Anterior cingulate cortex (tissue), 58 donors: ENCODE measurements around the gene TSPAN14.
A peak's percentile ranks its signal among the peaks of the same experiment; 100 is the strongest.

Source experiments
- DNase-seq, 58 donors: peaks; one replicate each; lab custom pipeline; 2025; lab: John Stamatoyannopoulos, UW

The TSPAN14 gene

DNA sequence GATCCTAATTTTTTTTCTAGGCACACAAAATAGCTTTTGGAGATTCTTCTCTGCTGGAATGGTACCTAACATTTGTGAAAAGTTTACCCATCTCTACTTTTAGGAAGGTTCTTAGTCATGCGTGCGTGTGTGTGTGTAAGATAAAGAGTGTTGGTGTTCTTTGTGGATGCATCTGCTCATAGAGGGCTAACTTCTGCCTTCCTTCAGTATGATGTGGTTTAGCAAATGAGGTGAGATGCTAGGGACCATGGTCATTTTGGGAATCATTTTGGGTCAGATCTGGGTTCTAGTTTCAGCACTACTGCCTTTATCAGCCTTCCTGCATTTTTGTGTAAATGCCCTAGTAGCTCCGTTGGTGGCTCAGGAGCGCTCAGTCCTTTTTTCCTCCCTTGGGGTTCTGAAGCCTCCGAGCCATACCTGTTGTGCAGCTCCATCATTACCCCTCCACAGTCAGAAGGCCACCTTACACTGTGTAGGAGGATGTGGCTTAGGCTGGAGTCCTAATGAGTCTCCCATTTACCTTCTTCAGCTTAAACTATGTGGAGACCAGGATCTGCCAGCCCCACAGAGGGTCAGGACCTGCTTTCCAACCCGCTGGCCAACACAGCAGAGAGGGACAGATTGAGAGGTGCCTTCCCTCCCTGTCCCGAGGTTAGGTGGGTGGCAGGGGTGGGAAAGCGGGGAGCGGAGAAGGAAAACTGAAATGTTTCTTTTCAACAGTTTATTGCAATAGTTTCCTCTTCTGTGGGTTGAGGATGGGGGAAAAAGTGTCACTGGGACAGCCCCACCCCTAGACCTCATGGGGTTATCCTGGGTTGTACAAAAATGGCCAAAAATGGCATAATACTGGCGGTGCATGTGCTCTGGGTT, 31.2 kb downstream of the TSPAN14 start:
- no peak for DNase-seq

DNA sequence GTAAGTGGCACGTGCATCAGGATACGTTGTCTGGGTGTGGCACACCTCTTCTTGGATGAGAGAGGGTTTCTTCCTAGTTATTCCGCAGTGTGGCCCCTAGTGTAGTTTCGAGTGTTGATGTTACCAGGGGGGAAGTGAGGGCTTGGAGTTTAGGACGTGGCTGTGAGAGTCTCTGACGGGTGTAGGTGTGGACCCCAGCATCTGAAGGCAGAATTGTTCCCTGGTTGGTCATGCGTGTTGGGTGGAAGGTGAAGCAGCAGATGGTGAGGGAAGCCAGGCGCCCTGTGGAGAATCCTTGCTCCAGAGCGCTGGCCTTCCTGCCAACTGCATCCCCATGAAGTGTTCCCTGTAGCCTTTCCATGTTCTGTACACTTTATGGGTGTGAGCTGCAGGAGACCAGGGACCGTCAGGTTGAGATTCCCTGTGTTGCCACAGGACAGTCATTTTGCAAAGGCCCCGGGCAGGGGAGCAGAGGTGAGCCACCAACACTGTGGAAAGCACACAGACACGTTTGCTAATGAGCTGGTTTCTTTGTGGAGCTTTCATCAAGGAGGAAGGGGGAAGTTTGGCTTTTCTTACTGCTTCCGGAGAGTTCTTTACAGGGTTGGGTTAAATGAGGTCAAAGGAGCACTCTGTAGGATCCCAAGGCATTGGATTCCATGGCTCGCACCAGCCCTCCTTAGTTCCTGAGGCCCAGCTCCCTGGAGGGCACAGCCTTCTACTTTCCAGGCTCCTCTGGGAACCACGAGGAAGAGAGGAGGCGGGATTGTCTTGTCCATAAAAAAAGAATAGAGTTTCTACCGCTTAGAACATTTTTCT, 32.0 kb downstream of the TSPAN14 start:
- no peak for DNase-seq

DNA sequence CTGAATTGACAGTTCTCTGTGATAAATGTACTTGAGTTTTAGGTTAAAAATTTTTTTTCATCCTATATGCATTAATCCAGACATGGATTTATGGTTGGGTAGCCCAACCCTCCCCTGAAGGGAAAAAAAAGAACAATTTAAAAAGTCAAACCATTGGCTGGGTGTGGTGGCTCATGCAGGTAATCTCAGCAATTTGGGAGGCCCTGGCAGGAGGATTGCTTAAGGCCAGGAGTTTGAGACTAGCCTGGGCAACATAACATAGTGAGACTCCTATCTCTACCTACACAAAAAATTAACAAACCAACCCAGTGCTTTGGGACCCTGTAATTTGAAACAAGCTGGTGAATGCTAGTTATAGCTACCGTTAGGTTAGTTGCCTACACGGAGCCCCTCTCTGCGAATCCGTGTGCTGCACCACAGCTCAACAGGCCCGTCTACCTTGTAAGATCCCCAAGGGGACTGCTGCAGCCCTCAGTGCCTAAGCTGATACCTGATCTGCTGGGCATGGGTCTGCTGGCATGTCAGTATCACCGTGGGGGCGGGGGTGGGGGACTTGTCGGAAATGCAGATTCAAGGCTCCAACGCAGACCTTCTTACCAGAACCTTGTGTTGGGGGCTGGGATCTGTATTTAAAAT, 32.8 kb downstream of the TSPAN14 start:
- DNase-seq: no peak

DNA sequence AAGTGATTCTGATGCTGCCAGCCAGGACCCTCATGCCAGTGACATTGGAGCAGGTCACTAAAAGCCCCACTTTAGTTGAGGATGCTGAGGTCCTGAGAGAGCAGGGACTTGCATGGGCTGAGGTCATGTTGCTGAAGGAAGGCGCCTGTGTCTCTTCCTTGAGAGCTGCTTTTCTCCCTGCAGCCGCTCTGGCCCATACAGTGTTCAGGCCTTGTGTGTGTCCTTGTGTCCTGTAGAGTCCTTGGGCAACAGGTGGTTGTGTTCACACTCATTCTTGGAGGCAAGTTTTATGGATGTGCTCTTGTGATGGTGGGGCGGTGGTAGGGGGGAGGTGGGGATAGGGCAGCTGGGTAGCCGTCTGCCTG, 33.3 kb downstream of the TSPAN14 start:
- no peak for DNase-seq

DNA sequence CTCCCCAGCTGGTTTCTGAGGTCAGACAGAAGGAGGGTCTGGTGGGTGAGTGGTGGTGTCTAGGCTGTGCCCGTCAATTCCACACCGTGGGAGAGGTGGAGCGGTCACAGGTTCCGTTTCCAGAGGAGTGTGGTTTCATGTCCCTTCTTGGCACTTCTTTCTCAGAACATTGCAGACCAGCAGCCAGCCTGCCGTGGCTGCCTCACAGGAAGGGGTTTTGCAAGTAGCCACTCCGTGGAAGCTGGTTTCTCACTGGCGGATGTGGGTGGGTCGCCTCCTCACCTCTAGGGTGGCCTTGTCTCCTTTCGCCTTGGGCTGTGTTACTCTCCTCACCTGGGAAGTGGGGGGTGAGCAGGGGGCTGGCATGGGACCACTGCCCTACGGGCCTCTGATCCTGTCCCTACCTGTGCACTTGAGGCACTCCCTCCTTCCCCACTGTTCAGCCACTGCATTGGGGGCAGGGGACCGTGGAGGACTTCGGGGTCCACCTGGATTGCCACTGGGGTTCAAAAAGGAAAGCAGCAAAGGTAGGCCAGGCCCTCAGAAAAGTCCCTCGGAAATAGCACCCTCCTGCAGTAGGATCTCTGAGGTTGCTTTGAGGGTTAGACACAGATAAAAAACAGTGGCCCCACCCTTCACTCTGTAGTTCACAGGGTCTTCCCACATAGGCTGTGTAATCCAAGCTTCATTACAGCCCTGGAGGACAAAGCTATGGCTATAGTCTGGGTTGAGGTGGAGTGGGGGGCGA, 33.9 kb downstream of the TSPAN14 start:
- no peak for DNase-seq

DNA sequence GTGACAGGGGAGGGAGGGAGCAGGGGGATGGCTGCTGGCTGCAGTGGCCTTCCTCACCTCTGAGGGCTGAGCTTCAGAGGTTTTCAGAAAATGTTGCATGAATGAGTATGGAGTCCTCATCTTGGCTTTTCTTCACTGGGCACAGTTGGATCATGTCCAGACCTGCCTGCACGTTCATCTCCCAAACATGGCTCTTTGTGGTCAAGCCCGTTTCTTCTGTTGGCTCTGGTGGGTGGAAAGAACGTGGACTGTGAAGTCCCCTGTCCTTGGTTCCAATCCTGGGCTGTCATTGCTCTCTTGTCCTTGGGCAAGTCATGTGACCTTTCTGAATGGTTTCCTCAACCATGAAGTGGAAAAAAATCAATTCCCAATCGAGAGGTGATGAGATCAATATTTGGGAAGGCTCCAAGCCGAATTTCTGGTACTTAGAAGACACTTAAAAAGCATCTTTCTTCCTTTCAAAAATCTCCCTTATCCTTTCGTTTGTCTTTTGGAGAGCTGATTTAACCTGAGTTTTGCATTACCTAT, 34.5 kb downstream of the TSPAN14 start:
- DNase-seq: no peak

DNA sequence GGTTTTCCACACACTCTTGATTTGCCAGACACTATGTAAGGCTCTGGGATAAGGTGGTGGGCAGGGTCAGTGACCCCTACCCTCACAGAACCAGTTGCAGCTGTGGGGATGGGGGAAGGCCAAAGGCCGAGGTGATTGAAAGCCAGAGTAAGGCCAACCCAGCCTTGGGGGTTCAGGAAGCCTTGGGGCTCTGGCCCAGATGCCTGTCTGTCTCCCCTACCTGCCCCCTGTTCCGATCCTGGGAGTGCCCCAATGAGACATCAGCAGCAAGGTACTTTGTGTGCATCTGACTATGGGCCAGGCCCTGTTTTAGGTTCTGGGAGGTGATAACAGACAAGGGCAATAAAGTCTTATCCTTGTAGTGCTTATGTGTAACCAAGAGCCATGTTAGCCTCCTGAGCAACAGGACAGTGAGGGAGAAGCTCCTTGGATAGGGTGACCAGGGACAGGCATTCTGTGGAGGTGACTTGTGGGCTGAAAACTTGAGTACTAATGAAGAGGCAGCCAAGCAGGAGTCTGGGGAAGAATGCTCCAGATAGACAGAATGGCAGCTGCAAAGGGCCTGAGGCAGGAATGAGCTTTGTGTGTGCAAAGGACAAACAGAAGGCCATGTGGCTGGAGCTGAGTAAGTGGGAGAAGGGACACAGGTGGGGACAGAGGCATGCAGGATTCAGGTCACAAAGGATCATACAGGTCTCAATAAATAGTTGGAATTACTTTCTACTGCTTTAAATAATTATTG, 35.4 kb downstream of the TSPAN14 start:
- DNase-seq: no peak

DNA sequence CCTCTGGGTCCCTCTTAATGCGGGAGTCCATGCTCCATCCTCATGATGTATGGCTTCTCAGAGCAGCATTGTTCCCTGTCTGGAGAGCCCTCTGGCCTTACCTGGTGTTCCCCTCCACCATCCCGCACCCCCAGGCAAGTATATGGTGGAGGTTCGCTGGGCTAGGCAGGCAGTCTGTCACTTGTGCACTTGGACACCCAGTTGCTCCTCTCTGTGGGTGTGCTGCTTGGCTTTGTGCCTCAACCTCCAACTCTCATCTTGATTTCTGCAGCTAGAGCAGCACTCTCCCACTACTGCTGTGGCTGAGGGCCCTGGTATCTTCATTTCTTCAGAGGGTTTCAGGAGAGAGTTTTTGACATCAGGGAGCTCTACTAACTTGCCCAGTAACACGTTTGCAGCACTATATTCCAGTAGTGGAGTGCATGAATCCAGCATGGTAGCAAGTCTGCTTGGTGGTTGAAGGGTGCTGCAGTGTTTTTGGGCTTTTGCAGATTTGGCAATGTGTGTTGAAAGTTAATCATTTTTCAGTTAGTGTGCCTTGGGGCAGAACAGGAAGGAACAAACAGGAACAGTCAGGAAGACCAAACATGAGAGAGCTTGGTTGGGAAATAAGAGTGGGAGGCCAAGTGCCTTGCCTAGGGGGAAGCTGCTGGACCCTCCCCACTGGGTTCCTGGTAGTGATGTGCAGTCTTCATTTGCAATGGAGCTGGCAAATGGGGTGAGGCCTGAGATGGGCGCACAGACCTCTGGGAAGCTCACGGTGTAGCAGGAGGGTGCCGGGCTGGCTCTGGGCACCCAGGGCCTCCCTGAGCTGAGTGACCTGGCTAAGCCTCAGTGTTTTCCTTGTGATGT, 37.4 kb downstream of the TSPAN14 start:
- DNase-seq: peak in 4 of 58 donors; percentile 40 to 54 (median 44)

DNA sequence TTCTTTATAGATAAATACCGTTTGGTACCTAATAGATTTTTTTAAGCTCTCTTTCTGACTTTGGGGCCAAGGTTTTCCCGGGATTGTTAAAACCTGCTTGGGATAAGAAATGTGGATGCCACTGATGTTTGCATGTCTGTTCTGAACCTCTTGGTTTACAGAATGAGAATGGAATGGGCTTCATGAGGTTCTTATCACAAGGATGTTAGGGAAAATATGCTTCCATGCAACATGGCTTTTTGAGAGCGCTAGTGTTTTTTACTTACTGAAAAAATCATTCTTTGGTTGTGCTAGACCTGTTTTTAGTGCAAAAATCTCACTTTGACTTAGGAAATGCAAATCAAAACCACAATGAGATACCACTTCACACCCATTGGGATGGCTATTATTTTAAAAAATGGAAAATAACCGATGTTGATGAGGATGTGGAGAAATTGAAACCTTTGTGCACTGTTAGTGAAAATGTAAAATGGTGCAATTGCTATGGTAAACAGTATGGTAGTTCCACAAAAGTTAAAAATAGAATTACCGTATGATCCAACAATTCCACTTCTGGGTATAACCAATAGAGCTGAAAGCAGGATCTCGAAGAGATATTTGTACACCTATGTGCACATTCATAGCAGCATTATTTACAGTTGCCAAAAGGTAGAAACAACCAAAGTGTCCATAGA, 38.9 kb downstream of the TSPAN14 start:
- no peak for DNase-seq

DNA sequence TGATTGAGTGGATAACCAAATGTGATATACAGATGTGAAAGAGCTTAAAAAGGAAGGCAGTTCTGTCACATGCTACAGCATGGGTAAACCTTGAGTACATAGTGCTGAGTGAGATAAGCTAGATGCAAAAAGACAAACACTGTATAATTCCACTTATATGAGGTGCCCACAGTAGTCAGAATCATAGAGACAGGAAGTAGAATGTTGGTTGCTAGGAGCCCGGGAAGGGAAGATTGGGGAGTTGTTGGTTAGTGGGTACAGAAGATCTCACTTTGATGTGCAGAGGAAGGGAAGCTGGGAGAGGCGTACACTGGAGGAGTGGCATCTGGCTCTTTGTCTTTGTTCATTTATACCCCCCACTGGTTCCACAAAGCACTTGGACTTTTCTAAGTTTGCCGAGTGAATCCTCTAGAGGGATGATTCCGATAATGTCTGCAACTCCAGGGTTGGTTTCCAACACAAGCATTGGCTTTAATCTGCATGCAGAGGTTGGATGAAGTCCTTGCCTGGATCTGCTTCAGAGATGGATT, 39.5 kb downstream of the TSPAN14 start:
- peak in 2 of 58 donors; percentile 27 to 37 for DNase-seq

DNA sequence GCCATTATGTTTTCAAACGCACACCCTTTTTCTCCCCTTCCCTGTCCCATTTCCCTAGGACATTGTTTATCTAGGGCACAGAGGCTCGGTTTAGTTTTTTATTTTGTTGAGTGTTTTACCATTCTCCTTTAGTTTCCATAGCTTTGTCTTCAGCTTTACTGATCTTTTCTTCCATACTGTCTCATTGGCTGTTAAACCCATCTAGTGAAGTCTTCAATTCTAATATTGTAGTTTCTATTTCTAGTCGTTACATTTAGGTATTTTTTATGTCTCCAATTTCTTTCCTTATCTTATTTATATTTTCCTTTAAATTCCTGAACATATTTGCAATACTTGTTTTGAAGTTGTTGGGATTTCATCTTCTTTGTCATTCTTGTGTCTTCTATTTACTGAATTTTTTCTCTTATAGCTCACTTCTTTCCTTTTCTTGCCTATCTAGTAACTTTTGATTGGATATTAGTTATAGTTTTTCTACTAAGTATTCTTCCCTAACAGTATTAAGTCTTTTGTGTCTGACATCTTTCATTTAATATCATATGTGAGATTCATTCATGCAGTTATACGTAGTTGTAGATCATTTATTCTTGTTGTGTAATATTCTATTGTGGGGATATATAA, 42.6 kb downstream of the TSPAN14 start:
- DNase-seq: no peak

DNA sequence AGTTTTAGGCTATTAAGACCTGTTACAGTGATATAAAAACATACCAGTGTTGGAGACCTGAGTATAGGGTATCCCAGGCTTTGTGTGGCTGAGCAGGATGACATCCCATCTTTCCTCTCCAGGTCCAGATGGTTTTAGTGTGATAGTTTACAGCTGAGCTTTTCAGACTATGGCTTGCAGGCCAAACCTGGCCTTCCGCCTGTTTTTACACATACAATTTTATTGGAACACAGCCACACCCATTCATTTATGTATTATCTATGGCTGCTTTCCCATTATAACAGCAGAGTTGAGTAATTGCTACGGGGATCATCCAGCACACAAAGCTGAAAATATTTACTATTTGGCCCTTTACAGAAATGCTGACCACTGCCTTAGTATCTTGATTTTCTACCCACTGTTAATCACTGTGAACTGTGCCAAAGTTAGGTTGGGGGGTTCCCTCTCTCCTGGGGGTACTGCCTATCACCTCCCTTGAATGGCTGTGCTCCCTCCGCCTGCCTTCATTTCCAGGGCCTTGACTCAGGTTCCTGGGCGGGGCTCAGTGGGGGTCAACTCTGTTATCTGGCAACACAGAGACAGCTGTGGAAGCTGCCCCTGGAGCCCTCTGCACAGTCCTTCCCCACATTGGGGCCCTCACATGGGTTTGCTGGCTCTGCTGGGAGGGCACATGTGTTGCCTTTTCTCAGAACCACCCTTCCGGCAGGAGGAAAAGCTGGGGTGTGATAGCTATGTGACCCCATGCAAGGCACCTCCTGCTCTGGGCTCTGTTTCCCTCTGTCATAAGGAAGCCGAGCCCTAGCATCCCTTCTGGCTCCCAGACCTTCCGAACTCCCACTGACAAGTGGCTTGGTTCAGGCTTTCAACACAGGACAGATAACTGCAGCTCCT, 43.3 kb downstream of the TSPAN14 start:
- no peak for DNase-seq

DNA sequence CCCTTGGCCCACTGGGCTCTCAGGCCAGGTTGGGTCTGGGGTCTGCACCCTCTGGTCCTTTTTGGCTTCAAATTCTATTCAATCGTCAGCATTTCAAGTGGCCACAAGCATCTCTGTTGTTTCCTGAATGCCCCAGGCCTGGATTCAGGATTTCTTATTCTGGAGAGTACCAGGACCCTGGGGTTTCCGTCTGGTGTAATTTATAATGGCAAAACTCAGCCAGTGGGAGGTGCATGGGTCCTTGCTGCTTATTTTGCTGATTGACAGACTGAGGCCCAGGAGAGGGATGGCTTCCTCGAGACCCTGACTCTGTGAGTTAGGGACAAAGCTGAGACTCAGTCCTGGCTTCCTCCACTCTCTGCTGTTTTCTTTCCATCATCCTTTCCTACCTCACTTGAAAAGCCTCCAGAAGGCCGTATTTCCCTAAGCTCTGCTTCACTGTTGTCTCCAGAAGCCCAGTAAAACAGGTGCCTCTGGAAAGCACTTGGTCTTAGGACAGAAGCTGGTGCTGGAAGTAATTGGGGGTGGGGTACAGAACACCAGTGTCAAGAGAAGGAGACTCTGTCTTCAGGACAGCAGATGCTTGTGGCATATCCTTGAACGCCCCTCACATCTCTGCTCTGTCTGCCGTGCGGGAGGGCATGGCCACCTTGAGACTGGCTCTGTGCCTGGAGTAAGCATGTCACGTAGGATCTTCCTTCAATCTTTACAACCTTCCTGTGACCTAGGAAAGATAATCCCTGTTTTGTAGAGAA, 44.1 kb downstream of the TSPAN14 start:
- DNase-seq: no peak

DNA sequence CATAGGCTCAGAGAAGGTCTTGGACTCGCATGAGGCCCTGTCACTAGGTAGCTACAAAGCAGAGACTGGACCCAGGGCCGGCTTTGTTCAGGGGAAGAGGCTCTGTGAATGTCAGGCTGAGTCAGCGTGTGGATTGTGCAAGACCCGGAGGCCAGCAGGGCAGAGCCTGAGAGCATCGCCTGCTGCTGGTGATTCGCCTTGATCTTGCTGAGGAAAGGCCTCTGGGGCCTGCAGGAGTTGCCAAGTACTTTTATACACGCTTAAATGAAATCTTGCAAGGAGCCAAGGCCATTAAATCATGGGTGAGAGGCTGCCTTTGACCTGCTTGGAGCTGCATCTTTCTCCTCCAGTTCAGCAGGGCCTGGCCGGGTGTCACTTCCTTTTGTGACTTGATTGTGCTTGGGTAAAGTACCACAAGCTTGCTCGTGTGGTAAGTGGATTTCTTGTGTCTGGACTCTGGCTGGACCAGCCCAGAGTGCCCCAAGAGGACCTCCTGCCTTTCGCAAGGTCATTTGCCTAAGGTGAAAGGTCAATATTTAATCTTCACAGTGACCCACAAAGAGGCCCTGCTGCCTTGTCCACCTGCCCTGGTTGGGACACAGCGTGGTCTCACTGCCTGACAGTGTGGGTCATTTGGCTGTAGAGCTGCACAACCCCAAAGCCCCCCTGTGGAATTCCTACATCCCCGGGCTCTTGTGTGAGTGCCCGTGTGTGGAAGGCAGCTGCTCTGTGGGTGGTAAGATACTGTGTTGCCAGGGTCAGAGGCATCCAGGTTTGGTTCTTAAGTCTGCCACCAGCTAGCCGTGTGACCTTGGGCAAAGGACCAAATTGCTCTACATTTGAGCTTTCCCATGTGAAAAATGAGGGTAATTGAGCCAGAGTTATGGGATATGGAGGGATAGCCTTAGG, 45.0 kb downstream of the TSPAN14 start:
- peak in 45 of 58 donors; percentile 16 to 90 (median 42) for DNase-seq
